Measurements from ENCODE around the gene PCDH19.

Gene PCDH19

DNA sequence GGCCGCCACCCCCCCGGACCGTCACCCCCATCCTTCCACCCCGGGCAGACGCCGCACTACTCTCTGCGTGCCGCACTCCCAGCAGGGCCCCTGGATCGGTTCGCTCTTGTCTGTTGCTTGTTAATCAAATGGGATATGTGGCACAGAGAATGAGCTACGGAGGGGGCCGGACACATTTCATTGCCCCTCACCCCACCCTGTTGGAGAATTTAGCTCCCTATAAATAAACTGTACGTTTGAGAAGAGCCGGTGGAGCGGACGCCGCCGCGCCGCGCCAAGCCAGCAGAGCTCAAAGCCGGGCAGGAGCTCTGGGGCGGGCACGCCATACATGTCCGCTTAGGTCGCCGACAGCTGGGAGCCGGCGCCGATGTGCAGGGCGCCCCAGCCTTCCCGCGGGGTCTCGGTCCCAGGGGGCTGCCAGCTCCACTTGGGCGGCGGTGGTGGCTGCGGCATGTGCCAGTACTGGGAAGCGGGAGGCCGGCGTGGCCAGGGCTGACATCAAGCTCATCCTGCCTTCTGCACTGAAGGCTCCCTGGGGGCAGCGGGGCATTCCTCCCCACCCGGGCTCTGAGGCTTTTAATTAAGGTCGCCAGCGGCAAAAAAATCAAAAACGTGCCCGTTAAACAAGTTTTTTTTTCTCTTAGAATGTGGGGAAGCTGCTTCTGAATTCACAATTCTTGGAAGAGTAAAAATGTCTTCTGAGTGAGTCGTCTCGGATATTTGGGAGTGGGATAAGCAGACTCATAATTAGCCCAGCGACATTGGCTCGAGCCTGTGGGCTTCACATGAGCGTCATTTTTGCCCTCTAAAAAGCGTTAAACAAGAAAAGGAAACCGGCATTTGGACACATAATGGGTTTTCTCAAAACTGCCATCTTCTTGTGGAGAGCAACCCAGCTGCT is 1.1 kb upstream of the PCDH19 start:
- H3K79me1 ChIP-seq (ENCODE audit: low read length): no peaks in the 10 kb centered on the region
- no peak overlapping the region for H2BK120ac ChIP-seq (ENCODE audit: insufficient read depth, low read length, poor library complexity)
- H3K18ac ChIP-seq (ENCODE audit: low read length): no peak overlapping the region
- H2BK12ac ChIP-seq (ENCODE audit: low read length): no peak overlapping the region
- no peak overlapping the region for H3K27ac ChIP-seq (ENCODE audit: low read depth, low read length)
- no peak overlapping the region for H4K8ac ChIP-seq (ENCODE audit: low read depth, low read length)
- no peak overlapping the region for H3K4ac ChIP-seq (ENCODE audit: low read depth, low read length)
- peak overlapping the region; percentile 41 for H2AFZ ChIP-seq (ENCODE audit: insufficient read depth, low read length, poor library complexity)
- peaks cover 13% of the 10 kb centered on the region for H3K9me3 ChIP-seq (ENCODE audit: insufficient read depth, low read depth, low read length)
- WGBS (ENCODE audit: extremely low coverage, insufficient coverage, insufficient read length): no CpG with 5 or more reads among the region's 53 CpGs
- no peak overlapping the region for H2BK5ac ChIP-seq (ENCODE audit: low read depth, low read length, poor library complexity)
- peaks cover 47% of the 10 kb centered on the region for H3K27me3 ChIP-seq (ENCODE audit: insufficient read depth, low read length)
- no peaks in the 10 kb centered on the region for H3K79me2 ChIP-seq (ENCODE audit: control insufficient read depth, insufficient read depth, low read length, poor library complexity)
- H3K9ac ChIP-seq (ENCODE audit: low read length): no peak overlapping the region
- peaks cover 8 to 15% of the 10 kb centered on the region in 2 experiments for H3K4me1 ChIP-seq (ENCODE audit: control insufficient read depth in 1 of 2, insufficient read depth in 2 of 2, low read length in 2 of 2)
- H3K14ac ChIP-seq (ENCODE audit: low read length): no peak overlapping the region
- H3K4me2 ChIP-seq (ENCODE audit: low read length): peak overlapping the region; percentile 57
- no peak overlapping the region for H3K23ac ChIP-seq (ENCODE audit: low read length)
- H3K36me3 ChIP-seq (ENCODE audit: control insufficient read depth in 1 of 2, insufficient read depth in 2 of 2, low read length in 2 of 2): no peaks in the 10 kb centered on the region
- no peak overlapping the region for H4K91ac ChIP-seq (ENCODE audit: low read depth, low read length)
- no peak for DNase-seq
- H4K12ac ChIP-seq (ENCODE audit: low read depth, low read length): no peak overlapping the region
- no peak overlapping the region for H3K4me3 ChIP-seq (ENCODE audit: low read depth, low read length)
- no peak overlapping the region for H2AK5ac ChIP-seq (ENCODE audit: low read length)

DNA sequence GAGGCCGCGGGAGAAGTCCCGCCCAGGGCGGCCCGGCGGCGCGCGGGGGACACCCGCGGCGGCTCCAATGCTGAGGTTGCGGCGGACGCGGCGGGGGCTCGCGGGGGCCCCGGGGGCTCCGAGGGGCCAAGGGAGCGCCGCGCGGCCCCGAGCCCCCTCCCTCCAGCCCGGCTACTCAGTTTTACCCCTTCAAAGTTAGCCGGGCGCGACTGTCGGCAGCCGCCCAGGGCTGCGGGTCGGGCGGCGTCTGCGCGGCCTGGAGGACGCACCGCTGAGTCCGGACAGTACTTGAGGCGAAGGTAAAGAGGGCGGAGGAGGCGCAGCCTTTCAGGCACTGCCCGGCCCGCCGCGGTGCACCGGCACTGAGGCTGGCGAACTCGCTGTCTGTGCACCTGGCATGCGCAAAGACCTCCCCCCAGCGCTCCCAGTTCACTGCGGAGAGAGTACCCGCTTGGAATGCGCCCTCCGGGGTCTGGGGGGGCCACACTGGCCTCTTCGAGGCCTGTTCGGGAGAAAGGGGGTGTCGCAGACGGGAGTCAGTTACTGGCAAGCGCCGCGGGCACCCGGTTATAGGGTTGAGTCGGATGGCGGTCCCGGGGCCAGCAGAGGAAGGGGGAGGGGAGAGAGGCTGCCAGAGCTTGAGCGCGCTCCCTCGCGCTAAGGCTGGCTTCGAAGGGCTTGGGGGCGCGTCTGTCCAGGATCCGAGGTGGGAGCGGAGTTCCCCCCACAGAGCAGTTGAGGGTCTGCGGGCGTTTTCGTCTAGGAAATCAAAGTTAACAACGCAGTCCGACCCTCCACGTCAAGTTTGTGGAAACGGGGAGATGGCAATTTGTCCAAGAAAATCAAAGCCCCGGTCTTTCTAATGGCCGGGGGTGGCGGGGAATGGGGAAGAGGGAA is 1.1 kb downstream of the PCDH19 start:
- WGBS (ENCODE audit: extremely low coverage, insufficient coverage, insufficient read length): no CpG with 5 or more reads among the region's 87 CpGs

DNA sequence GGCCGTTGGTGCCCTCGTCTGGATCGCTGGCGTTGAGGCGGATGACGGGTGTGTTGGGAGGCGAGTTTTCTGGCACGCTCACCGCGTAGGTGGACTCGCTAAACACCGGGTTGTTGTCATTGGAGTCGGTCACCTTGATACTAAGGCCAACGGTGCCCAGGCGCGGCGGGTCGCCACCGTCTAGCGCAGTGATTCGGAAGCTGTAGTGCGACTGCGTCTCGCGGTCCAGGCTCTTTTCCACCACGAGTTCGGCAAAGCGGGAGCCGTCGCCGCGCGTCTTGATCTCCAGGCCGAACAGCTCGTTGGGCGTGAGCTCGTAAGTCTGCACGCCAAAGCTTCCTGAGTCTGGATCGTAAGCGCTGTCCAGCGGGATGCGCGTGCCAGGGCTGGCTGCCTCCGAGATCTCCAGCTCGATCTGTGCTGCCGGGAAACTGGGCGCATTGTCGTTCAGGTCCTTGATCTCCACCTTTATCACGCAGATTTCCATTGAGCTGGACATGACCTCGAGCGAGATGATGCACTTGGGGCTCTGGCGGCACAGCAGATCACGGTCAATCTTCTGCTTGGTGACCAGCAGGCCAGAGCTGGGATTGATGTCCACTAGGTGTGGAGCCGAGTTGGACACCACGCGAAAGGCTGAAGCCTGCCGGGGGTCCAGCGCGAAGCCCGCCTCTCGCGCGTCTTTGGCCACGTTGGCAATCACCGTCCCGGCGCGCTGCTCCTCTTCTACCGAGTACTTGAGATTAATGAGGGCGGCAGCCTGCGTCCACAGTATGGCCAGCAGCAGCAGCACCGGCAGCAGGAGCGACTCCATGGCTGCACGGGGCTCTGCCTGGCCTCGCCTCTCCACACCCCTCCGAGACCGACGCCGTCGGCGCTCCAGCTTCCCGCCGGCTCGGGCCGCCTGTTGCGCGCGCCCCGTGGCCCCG is 2.0 kb downstream of the PCDH19 start:
- Histone ChIP-seq H3K14ac (ENCODE audit: low read length) (no peak overlapping the region), H2BK120ac (ENCODE audit: insufficient read depth, low read length, poor library complexity) (no peak overlapping the region), H3K23ac (ENCODE audit: low read length) (no peak overlapping the region), H3K4me2 (ENCODE audit: low read length) (peak overlapping the region; percentile 83), H4K12ac (ENCODE audit: low read depth, low read length) (no peak overlapping the region), H3K18ac (ENCODE audit: low read length) (no peak overlapping the region), H3K4me3 (ENCODE audit: low read depth, low read length) (peak overlapping the region; percentile 1), H2AK5ac (ENCODE audit: low read length) (no peak overlapping the region), H2BK12ac (ENCODE audit: low read length) (no peak overlapping the region), H3K36me3 (ENCODE audit: control insufficient read depth in 1 of 2, insufficient read depth in 2 of 2, low read length in 2 of 2) (no peaks in the 10 kb centered on the region), H3K27ac (ENCODE audit: low read depth, low read length) (no peak overlapping the region), H4K91ac (ENCODE audit: low read depth, low read length) (no peak overlapping the region), H3K4me1 (ENCODE audit: control insufficient read depth in 1 of 2, insufficient read depth in 2 of 2, low read length in 2 of 2) (peaks cover 8 to 15% of the 10 kb centered on the region in 2 experiments), H3K79me2 (ENCODE audit: control insufficient read depth, insufficient read depth, low read length, poor library complexity) (no peaks in the 10 kb centered on the region), H3K79me1 (ENCODE audit: low read length) (no peaks in the 10 kb centered on the region), H3K9ac (ENCODE audit: low read length) (no peak overlapping the region), H3K27me3 (ENCODE audit: insufficient read depth, low read length) (peaks cover 50% of the 10 kb centered on the region), H2BK5ac (ENCODE audit: low read depth, low read length, poor library complexity) (no peak overlapping the region), H2AFZ (ENCODE audit: insufficient read depth, low read length, poor library complexity) (no peak overlapping the region), H3K9me3 (ENCODE audit: insufficient read depth, low read depth, low read length) (peaks cover 13% of the 10 kb centered on the region), H3K4ac (ENCODE audit: low read depth, low read length) (no peak overlapping the region), H4K8ac (ENCODE audit: low read depth, low read length) (no peak overlapping the region)
- DNase-seq: no peak
- no CpG with 5 or more reads among the region's 90 CpGs for WGBS (ENCODE audit: extremely low coverage, insufficient coverage, insufficient read length)

More for the DNA sequence above, 1.1 kb downstream of the PCDH19 start:
- Histone ChIP-seq H3K23ac (ENCODE audit: low read length) (no peak overlapping the region), H2BK120ac (ENCODE audit: insufficient read depth, low read length, poor library complexity) (no peak overlapping the region), H4K91ac (ENCODE audit: low read depth, low read length) (no peak overlapping the region), H2AFZ (ENCODE audit: insufficient read depth, low read length, poor library complexity) (no peak overlapping the region), H3K79me2 (ENCODE audit: control insufficient read depth, insufficient read depth, low read length, poor library complexity) (no peaks in the 10 kb centered on the region), H3K18ac (ENCODE audit: low read length) (no peak overlapping the region), H3K4me1 (ENCODE audit: control insufficient read depth in 1 of 2, insufficient read depth in 2 of 2, low read length in 2 of 2) (peaks cover 8 to 15% of the 10 kb centered on the region in 2 experiments), H3K36me3 (ENCODE audit: control insufficient read depth in 1 of 2, insufficient read depth in 2 of 2, low read length in 2 of 2) (no peaks in the 10 kb centered on the region), H2AK5ac (ENCODE audit: low read length) (no peak overlapping the region), H3K9me3 (ENCODE audit: insufficient read depth, low read depth, low read length) (peaks cover 13% of the 10 kb centered on the region), H3K4me3 (ENCODE audit: low read depth, low read length) (peak overlapping the region; percentile 40), H3K9ac (ENCODE audit: low read length) (no peak overlapping the region), H3K14ac (ENCODE audit: low read length) (no peak overlapping the region), H3K27me3 (ENCODE audit: insufficient read depth, low read length) (peaks cover 49% of the 10 kb centered on the region), H3K4me2 (ENCODE audit: low read length) (peak overlapping the region; percentile 83), H3K4ac (ENCODE audit: low read depth, low read length) (no peak overlapping the region), H4K8ac (ENCODE audit: low read depth, low read length) (no peak overlapping the region), H4K12ac (ENCODE audit: low read depth, low read length) (no peak overlapping the region), H3K79me1 (ENCODE audit: low read length) (no peaks in the 10 kb centered on the region), H2BK12ac (ENCODE audit: low read length) (no peak overlapping the region), H2BK5ac (ENCODE audit: low read depth, low read length, poor library complexity) (no peak overlapping the region), H3K27ac (ENCODE audit: low read depth, low read length) (no peak overlapping the region)
- DNase-seq: no peak
